ENCODE results near the gene CDK17. TPM values are rescaled to one million over a fixed set of nuclear protein-coding genes. Genes with fewer than 3 reads are reported as not detected.
A peak's percentile ranks its signal among the peaks of the same experiment; 100 is the strongest.

Gene CDK17
- total RNA-seq, 1 donor from 2014 or later = 65.8 TPM

DNA sequence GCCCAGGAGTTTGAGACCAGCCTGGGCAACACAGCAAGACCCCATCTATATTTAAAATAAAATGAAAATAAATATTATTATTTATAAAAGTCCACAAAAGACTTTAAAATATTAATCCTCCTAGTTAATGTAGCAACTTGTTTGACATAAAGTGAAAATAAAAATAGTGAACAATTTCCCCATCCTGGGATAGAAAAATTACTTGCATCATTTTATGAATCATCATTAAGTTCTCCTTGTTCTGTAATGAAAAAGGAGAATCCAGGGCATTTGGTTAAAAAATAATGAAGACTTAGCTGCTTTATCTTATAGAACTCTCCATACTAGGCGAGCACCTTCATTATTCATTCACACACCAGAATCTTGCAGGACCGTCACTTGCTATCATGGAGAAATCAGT lies 140.0 kb downstream of the CDK17 start:
- DNase-seq = no peak

DNA sequence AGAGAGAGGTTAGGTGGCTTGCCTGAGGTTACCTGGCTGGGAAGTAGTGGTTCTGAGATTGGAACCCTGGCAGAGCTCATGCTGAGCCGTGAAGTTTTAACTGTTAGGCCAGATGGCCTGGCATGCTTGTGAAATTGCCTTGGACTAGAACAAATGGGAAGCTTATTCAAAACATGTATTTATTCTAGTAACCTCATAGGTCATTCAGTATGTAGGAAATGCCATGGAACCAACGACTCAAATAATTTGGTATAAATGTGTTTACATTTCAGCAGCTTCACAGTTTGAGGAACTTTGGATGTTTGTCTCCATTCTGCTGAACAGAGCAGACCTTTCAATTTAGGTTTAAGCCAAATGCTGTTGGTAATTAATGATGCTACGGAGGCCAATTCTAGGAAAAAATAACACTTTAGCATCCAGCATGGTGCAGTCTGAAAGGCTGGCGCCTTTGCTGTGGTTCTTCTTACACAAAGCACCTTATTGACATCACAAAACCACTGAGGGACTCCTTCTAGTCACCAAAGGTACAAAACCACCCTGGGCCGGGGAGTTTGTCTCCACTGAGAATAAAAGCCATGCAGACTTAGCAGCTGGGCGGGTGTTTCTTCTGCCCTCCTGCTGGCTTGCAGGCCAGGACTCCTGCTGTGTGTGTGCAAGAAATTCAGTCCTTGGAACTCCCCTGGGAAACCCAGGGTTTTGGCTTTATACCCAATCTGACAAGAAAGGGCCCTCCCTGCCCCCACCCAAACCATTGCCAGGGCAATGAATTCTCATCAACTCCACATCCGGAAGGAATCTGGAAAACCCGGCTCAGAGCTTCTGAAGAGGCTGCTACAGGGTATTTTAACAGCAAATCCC lies 141.9 kb downstream of the CDK17 start:
- DNase-seq = peak; percentile 64

DNA sequence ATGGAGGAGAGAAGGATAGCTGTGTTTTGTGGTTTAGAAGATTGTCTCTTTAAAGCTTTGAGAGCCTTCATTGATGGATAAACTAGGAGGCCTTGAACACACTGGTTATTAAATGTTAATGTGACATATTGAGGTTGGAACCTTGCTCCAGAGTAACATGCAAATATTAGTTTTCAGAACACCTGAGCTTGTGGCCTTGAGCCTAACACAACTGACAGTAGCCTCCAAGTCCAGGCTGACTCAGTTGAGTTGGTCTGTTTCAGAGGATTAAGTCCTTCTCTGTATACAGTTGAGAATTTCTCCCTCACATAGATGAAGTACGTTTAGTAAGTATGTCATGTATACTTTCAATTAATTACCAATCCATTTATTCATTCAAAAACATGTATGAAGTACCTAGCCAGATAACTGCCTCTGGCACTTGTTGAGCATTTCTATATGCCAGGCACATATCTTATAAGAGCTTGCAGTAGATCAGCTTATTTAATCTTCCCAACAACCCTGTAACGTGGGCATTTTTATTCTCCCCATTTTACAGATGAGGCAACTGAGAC lies 142.6 kb downstream of the CDK17 start:
- no peak for DNase-seq

DNA sequence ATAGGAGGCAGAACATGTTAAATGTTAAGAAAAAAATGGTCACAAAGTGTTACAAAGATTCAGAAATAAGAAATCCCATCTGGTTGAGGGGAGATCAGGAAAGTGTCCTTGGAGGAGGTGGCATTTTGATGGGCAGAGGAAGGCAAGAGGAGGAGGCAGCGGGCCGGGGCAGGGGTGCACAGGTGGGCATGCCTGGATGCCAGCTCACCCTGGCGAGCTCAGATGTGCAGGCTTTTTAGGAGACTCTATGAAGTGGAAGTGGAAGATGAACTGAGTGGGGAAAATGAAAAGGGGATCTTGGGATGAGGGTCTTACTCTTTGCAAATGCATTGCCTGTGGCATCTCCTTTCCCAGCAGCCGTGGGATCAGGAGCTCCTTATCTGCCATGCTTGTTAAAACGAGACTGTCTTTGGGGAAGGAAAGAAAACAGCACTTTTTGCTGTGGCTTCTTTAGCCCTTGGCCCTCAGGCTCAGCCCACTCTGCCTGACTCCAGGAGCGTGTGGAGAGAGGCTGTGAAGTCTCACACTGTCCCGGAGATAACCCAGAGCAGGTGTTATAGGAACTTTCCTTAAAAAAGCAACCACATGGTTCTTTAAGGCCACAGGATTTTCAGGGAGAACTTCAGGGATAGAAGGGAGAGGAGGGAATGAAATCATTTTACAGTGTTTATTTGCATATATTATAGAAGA lies 143.4 kb downstream of the CDK17 start:
- DNase-seq = no peak

DNA sequence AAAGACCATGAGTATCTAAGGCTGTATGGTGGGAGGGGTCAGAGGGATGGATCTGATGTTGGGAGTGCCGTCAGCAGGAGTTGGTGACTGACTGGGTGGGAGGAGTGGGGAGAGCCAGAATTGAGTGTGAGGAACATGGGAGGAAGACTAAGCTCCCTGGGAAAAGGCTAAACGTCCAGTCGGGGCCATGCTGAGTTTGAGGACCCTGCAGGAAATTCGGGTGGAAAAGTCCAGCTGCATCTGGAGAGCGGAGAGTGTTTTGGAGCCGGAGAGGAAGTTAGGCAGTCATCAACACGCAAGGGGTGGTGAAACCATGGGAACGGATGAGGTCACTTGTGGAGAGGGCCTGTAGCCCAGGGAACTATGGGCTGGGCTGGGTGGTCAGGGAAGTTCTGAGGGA lies 145.2 kb downstream of the CDK17 start:
- peak; percentile 13 for DNase-seq

DNA sequence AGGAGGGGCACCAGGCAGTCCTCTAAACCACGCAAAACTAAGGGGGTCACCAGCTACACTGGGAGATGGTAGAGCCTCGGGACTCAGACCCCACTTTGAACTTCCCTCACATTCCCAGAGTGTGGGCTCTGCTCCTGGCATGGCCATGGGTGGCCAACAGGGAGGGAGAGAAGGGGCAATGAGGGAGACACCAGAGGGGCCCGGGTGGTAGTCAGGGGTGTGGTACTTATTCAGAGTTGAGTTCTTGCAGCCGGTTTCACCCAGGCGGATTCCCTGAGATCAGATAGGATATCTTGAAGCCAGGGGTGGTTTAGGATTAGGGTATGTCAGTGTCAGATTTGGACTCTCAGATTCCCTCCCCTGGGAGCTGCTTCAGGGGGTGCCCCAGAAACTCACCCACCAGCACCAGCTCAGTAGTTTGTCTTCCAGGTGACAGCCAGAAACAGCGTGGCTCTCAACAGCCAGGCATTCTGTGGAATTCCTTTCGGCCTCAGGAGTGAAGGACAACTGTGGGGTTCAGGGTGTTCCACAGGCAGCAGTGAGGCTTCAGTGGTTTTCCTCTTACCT lies 150.0 kb downstream of the CDK17 start:
- DNase-seq = no peak

DNA sequence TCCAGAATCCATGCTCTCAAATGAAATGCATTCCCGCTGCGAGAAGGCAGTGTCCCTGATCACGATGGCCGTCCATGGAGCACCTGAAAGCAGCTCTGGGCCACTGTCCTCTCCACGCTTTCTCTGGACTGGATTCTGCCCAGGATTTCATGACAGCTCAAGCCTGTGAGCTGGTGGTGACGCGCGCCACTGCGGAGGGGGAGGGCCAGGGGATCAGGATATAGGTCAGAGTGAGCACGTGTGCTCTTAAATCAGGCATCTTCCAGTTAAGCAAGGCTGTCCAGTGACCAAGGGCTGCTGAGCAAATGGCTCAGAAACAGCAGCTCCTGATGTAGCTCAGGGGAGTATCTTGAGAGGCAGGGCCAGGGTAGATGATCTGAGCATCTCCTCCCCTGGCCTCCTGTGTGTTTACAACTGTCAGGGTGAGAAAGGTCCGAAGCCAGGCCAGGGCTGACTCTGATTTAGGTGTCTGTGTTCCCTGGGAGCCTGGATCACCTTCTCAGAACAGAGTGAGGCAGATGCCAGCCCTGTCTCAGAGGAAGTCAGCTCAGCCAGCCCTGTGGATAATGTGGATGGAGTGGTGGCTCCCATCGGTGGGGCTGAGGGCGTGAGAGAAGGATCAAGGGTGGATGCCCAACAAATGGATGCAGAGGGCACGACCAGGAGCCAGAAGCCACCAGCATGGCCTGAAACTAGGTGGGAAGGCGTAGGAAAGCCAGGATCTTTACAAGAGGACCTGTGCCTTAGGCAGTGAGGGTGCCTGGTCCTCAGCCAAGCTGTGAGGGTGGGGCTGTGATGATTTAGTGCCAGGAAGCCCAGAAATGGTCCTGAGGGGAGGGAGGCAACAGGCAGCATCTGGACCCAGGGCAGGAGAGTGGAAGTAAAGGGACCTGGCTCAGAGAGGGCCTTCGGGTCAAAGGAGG lies 150.8 kb downstream of the CDK17 start:
- DNase-seq = no peak

DNA sequence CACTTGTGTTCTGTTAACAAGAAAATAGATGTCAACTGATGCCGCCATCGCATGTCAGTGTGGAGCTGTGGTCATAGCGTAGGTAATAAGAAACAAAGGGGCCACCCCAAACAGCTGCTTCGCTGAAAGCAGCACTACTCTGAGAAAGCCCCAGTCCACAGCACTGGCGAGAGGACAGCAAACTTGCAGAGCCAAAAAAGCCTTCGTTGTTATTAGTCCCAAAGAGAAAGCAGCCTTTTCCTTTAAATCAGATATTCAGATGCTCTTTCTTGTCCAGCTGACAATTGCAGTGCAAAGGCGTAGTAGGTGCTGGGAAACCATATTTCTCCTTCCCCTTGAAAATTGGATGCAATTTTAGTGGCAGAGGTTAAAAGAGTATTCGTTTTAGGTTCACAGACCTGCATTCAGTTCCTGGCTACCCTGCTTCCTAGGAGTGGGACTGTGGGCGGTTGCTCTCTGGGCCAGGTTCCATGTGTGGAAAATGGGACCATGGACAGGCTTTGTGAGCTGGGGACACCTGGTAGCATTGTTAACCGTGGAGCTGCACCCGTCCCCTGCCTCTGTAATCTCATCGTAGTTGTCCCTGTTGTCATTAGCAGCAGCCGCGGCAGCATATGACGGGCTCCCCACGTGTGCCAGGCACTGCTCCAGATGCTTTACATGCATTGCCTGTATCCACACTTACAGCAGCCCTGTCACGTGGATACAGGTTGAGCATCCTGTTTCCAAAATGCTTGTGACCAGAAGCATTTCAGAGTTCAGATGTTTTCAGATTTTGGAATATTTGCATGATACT lies 151.9 kb downstream of the CDK17 start:
- no peak for DNase-seq

DNA sequence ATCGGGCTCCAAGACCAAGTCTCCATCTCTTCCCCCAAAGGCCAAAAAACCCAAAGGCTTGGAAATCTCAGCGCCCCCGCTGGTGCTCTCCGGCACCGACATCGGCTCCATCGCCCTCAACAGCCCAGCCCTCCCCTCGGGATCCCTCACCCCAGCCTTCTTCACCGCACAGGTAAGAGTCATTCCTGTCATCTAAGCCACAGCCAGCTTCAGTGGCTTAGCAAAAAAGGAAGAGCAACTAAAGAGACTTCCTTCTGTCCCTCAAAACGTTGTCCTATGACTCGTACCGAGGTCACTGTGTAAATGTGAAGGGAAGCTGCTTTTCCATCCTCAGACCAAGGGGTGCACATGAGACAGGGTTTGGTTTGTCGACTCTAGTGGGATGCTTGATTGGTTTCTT lies 152.7 kb downstream of the CDK17 start:
- no peak for DNase-seq

DNA sequence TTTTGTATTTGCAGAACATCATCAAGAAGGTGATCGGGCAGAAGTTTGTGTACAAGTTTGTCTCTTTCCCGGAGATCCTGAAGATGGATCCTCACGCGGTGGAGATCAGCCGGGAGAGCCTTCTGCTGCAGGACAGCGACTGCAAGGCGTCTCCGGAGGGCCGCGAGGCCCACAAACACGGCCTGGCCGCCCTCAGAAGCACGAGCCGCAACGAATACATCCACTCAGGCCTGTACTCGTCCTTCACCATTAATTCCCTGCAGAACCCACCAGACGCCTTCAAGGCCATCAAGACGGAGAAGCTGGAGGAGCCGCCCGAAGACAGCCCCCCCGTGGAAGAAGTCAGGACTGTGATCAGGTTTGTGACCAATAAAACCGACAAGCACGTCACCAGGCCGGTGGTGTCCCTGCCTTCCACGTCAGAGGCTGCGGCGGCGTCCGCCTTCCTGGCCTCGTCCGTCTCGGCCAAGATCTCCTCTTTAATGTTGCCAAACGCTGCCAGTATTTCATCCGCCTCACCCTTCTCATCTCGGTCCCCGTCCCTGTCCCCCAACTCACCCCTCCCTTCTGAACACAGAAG lies 153.2 kb downstream of the CDK17 start:
- no peak for DNase-seq

DNA sequence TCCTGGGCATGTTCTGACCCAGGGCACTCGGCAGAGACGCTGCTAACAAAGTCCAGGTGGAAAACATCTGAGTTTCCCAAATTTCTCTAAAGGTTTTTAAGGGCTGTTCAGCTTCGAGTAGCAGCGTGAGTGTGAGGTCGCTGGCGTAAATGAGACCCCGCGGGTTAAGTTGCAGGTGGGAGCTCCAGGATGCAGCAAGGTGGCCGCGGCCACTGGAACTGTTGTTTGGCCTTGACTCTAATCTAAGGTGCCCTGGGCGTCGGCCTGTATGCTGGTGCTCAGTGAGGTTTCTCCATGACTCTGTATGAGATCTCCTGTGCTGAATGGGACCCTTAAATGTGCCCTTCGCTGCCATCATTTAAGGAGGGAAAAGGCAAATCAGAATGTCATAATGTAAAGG lies 155.4 kb downstream of the CDK17 start:
- DNase-seq = no peak

DNA sequence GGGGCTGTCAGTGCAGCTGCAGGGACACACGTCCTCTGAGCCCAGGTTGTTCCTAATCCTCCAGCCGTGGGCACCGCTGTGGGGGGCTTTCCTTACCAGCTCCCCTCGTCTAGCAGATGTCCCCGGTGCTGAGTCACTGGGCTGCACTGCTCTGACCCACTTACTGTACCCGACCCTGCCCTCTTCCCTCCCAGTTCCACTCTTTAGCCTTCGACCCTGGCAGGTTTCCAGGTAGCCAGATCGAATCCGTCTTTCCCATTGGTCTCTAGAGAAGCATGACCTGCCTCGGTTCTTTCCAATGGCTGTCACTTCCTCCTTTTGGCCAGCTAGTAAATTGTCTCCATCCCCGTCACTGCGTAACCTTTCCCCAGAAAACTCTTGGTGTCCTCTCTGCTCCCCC lies 157.6 kb downstream of the CDK17 start:
- DNase-seq = no peak

DNA sequence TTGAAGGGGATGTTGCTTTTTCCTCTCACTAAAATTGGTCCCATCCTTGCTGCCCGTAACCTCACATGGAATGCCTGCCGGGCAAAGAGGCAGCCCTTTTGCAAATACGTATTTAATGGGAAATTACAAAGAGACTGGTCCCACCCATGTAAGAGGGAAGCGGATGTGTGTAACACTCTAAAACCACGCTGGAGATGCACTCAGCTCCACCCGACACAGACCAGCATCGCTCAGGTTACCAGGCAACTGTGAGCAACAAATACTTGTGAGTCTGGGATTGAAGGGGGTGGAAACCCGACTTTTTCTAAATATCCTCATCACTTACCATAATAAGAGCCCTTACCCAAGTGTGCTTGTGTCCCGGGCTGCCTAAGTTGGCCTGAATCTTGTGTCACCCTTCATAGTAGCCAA lies 158.4 kb downstream of the CDK17 start:
- peak; percentile 34 for DNase-seq

DNA sequence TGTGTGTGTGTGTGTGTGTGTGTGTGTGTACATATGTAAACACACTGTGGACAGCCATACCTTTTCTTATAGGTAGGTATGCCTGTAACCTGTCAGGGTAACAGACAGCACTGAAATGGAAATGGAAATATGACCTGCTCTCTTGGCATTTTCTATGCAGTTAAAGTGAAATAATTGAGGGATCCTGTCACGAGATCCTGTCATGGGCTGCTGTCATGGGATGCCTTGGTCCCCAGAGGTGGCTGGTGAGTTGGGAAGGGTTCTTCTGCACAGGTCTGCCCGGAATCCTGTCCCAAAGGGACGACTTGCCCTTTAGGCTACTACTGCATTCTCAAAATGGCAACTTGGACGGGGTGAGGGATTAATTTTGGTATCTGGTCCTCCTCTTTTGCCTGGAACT lies 158.8 kb downstream of the CDK17 start:
- DNase-seq = no peak

DNA sequence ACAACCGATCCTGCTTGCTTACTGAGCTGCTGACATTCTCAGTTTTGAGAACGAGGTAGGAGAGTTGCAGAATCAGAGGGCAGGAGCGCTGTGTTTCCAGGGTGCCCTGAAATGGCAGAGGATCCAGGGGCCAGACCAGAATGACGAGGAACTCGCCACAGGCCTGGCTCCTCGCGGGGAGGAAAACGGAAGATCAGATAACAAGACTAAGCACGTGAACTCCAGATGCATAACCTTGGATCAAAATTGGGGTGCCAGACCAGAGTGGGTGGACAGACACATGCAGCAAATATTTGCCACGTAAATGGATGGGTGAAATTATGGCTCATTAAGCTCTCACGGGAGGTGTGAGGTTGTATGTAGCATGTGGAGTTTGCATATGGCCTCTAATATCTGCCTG lies 159.6 kb downstream of the CDK17 start:
- no peak for DNase-seq

DNA sequence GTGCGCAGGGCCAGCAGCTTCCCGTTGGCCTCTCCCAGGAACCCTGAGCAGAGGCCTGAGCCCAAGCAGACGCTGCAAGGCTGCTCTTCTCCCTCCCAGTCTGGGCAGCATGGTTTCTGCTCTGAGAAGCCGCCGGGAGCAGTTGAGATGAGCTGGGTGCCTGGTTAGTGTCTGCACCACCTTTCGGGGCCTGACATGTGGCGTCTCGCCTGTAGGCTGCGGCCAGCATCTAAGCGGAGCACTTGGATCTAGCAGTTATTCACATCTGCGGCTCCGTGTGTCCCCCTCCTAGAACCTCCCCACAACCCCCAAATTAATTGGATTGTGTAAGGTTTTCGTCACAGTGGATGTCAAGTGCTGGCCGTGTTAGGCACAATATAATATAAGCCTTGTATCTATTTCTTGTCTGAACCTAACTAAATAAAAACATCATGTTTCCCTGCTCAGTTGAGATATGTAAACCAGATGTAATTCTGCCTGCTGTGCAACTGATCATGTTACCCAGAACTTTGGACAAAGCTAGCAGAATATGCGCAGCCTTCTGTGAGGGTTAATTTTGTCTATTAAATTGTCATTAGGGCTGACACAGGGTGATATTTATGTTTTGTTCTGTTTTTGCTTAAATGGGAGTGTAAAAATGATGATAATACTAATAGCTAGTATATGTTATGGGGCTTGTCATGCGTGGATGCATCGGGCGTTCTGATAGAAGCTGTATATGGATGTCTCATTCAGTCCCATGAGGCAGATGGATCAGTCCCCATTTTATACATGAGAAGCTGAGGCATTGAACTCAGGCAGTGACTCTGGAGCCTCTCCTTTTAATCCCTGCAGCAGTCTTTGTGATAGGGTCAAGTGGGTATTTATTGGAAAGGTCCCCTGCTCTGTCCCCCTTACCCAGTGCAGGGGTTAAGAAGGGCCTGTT lies 160.3 kb downstream of the CDK17 start:
- peak; percentile 89 for DNase-seq

DNA sequence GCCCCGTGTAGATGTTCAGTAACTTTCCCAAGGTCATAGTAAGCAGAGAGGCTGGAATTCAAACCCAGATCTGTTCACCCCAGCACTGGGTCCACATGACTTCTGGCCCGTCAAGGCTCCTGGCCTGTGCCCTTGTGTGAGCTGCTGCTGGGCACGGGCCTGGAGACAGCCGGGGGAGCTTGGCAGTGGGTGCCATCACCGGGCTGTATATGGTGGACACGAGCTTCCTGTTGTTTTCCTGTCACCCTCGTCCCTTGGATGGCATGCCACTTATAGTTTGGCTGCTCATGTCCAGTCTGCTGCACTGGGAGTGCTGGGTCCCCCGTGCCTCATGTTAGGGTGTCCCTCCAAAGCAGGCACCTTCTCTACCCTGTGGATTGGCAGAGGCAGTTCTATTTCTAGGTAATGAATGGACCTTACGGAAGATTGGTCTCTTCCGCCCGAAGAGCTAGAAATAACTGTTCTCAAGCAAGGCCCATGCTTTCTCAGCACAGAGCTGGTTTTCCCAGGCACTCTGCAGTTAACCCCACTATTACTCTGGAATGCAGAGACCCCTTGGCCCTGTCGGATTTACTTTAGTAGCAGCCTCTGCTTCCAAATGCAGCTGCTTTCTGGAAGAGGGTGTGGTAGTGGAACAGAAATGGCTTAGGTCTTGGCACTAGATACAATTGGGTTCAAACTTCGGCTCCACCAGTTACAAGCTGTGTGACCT lies 161.7 kb downstream of the CDK17 start:
- DNase-seq = no peak

DNA sequence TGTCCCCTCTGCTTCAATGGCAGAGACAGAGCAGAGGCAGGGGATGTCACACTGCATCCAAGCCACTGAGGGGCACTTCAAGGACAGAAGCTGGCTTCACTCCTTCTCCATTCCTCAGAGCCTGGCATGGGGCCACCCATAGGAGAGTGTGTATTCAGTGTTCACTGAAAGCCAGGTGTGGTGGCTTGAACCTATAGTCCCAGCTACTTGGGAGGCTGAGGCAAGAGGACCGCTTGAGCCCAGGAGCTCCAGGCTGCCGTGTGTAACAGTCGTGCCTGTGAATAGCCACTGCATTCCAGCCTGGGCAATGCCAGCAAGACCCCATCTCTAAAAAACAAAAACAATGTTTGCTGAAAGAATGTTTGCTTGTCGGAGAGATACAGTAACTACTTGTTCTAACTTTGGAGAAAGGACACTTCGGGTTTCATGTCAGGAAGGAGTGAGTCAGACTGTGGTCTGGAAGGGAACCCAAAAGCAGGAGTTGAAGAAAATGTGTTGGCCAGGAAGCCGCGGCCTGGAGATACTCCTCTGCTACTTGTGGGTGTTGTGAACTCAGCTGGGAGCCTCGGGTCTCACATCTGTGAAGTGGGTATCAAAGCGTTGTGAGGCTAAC lies 162.7 kb downstream of the CDK17 start:
- DNase-seq = peak; percentile 30

DNA sequence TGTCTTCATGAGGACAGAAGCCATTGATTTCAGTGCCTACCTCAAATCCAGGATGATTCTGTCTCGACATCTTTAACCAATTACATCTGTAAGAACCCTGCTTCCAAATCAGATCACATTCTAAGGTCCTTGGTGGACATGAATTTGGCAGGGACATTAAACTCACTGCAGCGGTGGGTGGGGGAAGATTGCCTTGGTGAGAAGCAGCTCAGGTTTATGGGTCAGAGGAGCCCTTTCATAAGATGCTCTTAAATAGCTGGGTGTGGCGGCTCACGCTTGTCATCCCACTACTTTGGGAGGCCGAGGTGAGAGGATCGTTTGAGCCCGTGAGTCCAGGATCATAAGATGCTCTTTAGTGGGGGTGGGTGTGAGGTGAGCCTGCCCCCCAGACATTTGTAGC lies 163.2 kb downstream of the CDK17 start:
- no peak for DNase-seq
